ENCODE results near the gene SPDYE1. TPM values are rescaled to one million over a fixed set of nuclear protein-coding genes. Genes with fewer than 3 reads are reported as not detected.
"Not testable (repeated sequence)": the region's sequence is repeated elsewhere in the genome, so short reads cannot be mapped to it uniquely, and the experiment has no call there.

SPDYE1 gene
- total RNA-seq, 1 donor from 2014 or later, result not detected

DNA sequence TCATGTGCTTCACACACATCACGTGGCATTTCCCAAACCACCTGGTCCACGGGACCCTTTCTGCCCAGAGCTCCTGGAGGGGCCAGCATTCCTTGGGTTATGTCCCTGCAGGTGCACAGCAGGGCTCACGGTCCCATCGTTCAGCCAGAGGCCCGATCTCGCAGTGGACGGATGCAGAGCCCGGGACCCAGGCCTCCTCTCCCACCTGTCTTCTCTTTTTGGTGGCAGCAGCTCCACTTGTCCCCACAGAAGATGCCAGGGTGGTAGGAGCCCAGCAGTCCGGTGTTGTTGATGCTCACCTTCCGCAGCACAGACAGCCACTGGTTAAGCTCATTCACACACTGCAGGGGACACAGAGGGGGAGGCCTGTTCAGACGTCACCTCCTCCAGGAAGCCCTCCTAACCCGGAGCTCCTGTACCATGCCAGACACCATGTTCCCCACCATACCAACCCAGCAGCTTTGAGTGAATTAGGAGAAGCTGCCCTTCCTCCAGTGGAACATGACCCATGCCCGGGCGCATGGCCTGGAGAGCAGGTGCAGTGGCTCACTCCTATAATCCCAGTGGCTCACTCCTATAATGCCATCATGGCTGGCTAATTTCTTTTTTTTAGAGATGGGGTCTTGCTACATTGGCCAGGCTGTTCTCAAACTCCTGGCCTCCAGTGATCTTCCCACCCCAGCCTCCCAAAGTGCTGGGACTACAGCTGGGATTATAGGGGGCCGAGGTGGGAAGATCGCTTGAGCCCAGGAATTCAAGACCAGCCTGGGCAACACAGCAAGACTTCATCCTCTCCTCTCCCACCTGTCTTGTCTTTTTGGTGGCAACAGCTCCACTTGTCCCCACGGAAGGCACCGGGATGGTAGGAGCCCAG, 36.5 kb downstream of the SPDYE1 start:
- H3K36me3 Mint-ChIP-seq; H3K4me1 Mint-ChIP-seq; H3K4me3 Mint-ChIP-seq; H3K27ac Mint-ChIP-seq; DNase-seq (ENCODE audit: low spot score in 2 of 2, unreplicated experiment in 2 of 2); H3K9me3 Mint-ChIP-seq; H3K27me3 Mint-ChIP-seq (ENCODE audit: low read depth): not testable (repeated sequence)

- not testable (repeated sequence) for H3K4me1 Mint-ChIP-seq; H3K36me3 Mint-ChIP-seq; H3K4me3 Mint-ChIP-seq; H3K27me3 Mint-ChIP-seq (ENCODE audit: low read depth); H3K27ac Mint-ChIP-seq; DNase-seq (ENCODE audit: low spot score in 2 of 2, unreplicated experiment in 2 of 2); H3K9me3 Mint-ChIP-seq
These were observed 38.7 kb downstream of the SPDYE1 start for GRCh38 chr7:44036364-44036763.

DNA sequence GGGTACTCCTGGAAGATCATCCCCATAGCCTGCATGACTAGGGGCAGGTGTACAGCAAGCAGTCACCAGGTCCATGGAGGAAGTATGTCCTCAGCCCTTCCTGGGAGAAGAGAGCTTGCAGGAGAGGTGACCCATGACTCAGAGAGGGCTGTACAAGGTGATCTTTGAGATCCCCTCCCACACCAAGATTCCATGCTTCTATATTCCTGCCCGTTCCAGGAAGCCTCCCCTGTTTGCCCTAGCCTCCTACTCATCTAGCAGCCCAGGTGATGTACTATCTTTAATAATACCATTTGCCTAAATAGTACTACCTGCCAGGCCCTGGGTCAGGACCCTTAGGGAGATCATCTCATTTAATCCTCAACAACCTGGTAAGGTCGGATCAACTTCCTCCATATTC, 40.3 kb downstream of the SPDYE1 start:
- H3K27ac Mint-ChIP-seq, H3K4me3 Mint-ChIP-seq: not testable (repeated sequence)

DNA sequence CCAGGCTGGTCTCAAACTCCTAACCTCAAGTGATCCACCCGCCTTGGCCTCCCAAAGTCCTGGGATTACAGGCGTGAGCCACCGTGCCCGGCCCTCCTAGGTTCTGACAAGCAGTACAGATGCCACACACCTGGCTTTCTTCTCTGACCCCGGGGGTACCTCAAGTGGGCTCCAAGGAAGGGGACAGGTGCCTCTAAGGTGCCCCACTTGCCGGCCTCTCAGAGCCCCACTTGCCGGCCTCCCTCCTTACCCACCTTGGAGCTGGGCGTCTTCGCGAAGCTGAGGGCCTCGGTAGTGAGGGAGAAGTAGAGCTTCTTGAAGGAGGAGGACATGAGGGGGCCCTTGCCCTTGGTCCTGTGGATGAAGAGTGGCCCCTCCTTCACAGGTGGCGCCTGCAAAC, 40.9 kb downstream of the SPDYE1 start:
- H3K9me3 Mint-ChIP-seq, H3K4me1 Mint-ChIP-seq, H3K27ac Mint-ChIP-seq: not testable (repeated sequence)

More for the DNA sequence above, 40.3 kb downstream of the SPDYE1 start:
- not testable (repeated sequence) for H3K36me3 Mint-ChIP-seq; H3K4me1 Mint-ChIP-seq; H3K9me3 Mint-ChIP-seq; DNase-seq (ENCODE audit: low spot score in 2 of 2, unreplicated experiment in 2 of 2); H3K27me3 Mint-ChIP-seq (ENCODE audit: low read depth)

DNA sequence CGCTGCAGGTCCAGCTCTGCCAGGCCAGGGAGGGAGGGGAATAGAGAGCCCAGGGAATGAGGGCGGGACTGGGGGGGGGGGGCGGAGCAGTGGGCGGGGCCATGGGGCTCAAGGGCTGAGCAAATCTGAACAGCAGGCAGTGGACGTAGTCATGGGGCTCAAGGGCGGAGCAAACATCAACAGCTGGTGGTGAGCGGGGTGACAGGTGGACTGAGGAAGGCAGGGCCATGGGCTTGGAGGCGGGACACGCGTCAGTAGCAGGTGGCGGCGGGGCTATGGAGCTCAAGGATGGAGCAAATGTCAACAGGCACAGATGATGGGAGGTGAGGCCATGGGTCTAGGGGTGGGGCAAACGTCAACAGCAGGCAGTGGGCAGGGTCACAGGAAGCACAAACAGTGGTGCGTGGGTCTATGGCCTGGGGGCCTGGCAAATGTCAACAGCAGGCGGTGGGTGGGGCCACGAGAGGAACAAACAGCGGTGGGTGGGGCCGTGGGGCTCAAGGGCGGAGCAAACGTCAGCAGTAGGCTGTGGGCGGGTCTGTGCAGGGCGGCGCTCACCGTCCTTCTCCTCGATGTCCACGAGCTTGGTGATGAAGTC, 41.4 kb downstream of the SPDYE1 start:
- H3K9me3 Mint-ChIP-seq; H3K4me1 Mint-ChIP-seq; H3K27me3 Mint-ChIP-seq (ENCODE audit: low read depth); H3K36me3 Mint-ChIP-seq: not testable (repeated sequence)
- DNase-seq (ENCODE audit: low spot score in 2 of 2, unreplicated experiment in 2 of 2), result peak in 1 of 2 experiments; percentile 76
- Mint-ChIP-seq H3K4me3 (peak overlapping the region; percentile 69), H3K27ac (peak overlapping the region; percentile 62)

More for the DNA sequence above, 40.9 kb downstream of the SPDYE1 start:
- H3K27me3 Mint-ChIP-seq (ENCODE audit: low read depth); H3K4me3 Mint-ChIP-seq; DNase-seq (ENCODE audit: low spot score in 2 of 2, unreplicated experiment in 2 of 2); H3K36me3 Mint-ChIP-seq: not testable (repeated sequence)

GRCh38 chr7:44039800-44040492, 42.2 kb downstream of the SPDYE1 start:
- not testable (repeated sequence) for H3K36me3 Mint-ChIP-seq; H3K27ac Mint-ChIP-seq; H3K27me3 Mint-ChIP-seq (ENCODE audit: low read depth); DNase-seq (ENCODE audit: low spot score in 2 of 2, unreplicated experiment in 2 of 2); H3K9me3 Mint-ChIP-seq
- Mint-ChIP-seq H3K4me3 (peak overlapping the region; percentile 30), H3K4me1 (peaks cover 11% of the 10 kb centered on the region)

GRCh38 chr7:44040493-44040891, 42.8 kb downstream of the SPDYE1 start:
- Mint-ChIP-seq H3K4me3 (peak overlapping the region; percentile 67), H3K4me1 (peaks cover 15% of the 10 kb centered on the region)
- not testable (repeated sequence) for DNase-seq (ENCODE audit: low spot score in 2 of 2, unreplicated experiment in 2 of 2); H3K27ac Mint-ChIP-seq; H3K27me3 Mint-ChIP-seq (ENCODE audit: low read depth); H3K36me3 Mint-ChIP-seq; H3K9me3 Mint-ChIP-seq

DNA sequence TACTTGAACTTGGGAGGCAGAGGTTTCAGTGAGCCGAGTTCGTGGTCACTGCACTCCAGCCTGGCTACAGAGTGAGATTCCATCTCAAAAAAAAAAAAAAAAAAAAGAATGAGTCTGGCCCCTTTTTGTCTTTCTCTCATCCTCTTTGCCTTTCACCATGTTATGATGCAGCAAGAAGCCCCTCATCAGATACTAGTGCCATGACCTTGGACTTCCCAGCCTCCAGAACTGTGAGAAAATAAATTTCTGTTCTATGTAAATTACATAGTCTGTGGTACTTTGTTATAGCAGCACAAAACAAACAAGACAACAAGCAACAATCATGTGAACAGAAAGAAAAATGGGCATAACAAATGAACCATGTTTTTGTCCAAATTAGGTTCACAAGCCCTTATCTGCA, 44.5 kb downstream of the SPDYE1 start:
- Mint-ChIP-seq H3K27me3 (ENCODE audit: low read depth) (peaks cover 5% of the 10 kb centered on the region), H3K27ac (no peak overlapping the region), H3K4me3 (peak overlapping the region; percentile 40), H3K9me3 (no peaks in the 10 kb centered on the region), H3K36me3 (no peaks in the 10 kb centered on the region), H3K4me1 (peaks cover 22% of the 10 kb centered on the region)
- no peak for DNase-seq (ENCODE audit: low spot score in 2 of 2, unreplicated experiment in 2 of 2)
- TF ChIP-seq CTCF (IDR thresholded peaks at IDR 0.05; ENCODE audit: unreplicated experiment), result no peak

- peaks cover 22% of the 10 kb centered on the region for H3K4me1 Mint-ChIP-seq
- peak overlapping the region; percentile 79 for H3K4me3 Mint-ChIP-seq
- no peaks in the 10 kb centered on the region for H3K36me3 Mint-ChIP-seq
- peak overlapping the region; percentile 92 for H3K27ac Mint-ChIP-seq
- H3K9me3 Mint-ChIP-seq, result no peaks in the 10 kb centered on the region
- H3K27me3 Mint-ChIP-seq (ENCODE audit: low read depth), result peaks cover 5% of the 10 kb centered on the region
- no peak for TF ChIP-seq CTCF (IDR thresholded peaks at IDR 0.05; ENCODE audit: unreplicated experiment)
- DNase-seq (ENCODE audit: low spot score in 2 of 2, unreplicated experiment in 2 of 2), result no peak
These were observed 46.2 kb downstream of the SPDYE1 start for GRCh38 chr7:44043902-44044301.

Measured in mesothelial cell of epicardium (in vitro differentiated cells).